HepG2 (cell line): ENCODE measurements around the gene RPS19. TPM values are rescaled to one million over a fixed set of nuclear protein-coding genes. Genes with fewer than 3 reads are reported as not detected.
A peak's percentile ranks its signal among the peaks of the same experiment; 100 is the strongest.

Experiments
- EP300 ChIP-seq, 3 experiments: sonication (generic) in 1 of 3; formaldehyde crosslinking in 1 of 3; IDR thresholded peaks; 2 replicates each; pipeline versions ENCODE4 v1.5.1 to v1.6.1; 2011 to 2020; ENCODE audit warnings: low read depth in 2 of 3, low read length in 2 of 3, borderline replicate concordance in 1 of 3, improper control_type of control experiment in 1 of 3, mild to moderate bottlenecking in 1 of 3, missing genetic modification reagents in 1 of 3, moderate library complexity in 1 of 3
- ETV6 ChIP-seq: sonication (generic); formaldehyde crosslinking; conservative IDR thresholded peaks from 2 replicates; pipeline ENCODE4 v1.4.0; 2020; ENCODE audit warnings: missing genetic modification reagents
- HES4 ChIP-seq: sonication (generic); formaldehyde crosslinking; IDR thresholded peaks from 2 replicates; pipeline ENCODE4 v1.9.0; 2021; ENCODE audit warnings: mild to moderate bottlenecking, missing genetic modification reagents, borderline replicate concordance
- HNF1A ChIP-seq, 2 experiments: sonication (generic) in 1 of 2; formaldehyde crosslinking in 1 of 2; IDR thresholded peaks; 2 replicates each; pipeline versions ENCODE4 v1.4.0 to v1.6.1; 2016 to 2020; ENCODE audit warnings: borderline replicate concordance in 1 of 2, low read depth in 1 of 2, mild to moderate bottlenecking in 1 of 2, missing genetic modification reagents in 1 of 2
- KDM2A ChIP-seq: sonication (generic); formaldehyde crosslinking; IDR thresholded peaks from 2 replicates; pipeline ENCODE4 v1.4.0; 2020; ENCODE audit warnings: low read depth, missing genetic modification reagents, borderline replicate concordance
- NFYB ChIP-seq: sonication (generic); formaldehyde crosslinking; IDR thresholded peaks from 2 replicates; pipeline ENCODE4 v1.4.0; 2020; ENCODE audit warnings: missing genetic modification reagents
- NONO ChIP-seq, 2 experiments: fragments of 450-650 bp in 1 of 2; sonication (generic) in 1 of 2; formaldehyde crosslinking in 1 of 2; IDR thresholded peaks in 1 of 2; conservative IDR thresholded peaks in 1 of 2; 2 replicates each; pipeline versions ENCODE4 v1.6.1 to v1.8.0; 2017 to 2022; ENCODE audit warnings: mild to moderate bottlenecking in 1 of 2, missing genetic modification reagents in 1 of 2, moderate library complexity in 1 of 2
- REPIN1 ChIP-seq: sonication (generic); formaldehyde crosslinking; IDR thresholded peaks from 2 replicates; pipeline ENCODE4 v1.8.0; 2022; ENCODE audit warnings: missing genetic modification reagents, low read depth, mild to moderate bottlenecking, borderline replicate concordance
- SALL2 ChIP-seq: sonication (generic); formaldehyde crosslinking; IDR thresholded peaks from 2 replicates; pipeline ENCODE4 v1.8.1; 2023; ENCODE audit warnings: mild to moderate bottlenecking, missing genetic modification reagents, inconsistent platforms
- THAP8 ChIP-seq: sonication (generic); formaldehyde crosslinking; IDR thresholded peaks from 2 replicates; pipeline ENCODE4 v1.5.1; 2020; ENCODE audit warnings: missing genetic modification reagents, mild to moderate bottlenecking, borderline replicate concordance
- ZNF530 ChIP-seq: sonication (generic); formaldehyde crosslinking; IDR thresholded peaks from 2 replicates; pipeline ENCODE4 v1.5.0; 2020; ENCODE audit warnings: low read depth, mild to moderate bottlenecking, missing genetic modification reagents
- ZNF563 ChIP-seq: sonication (generic); formaldehyde crosslinking; IDR thresholded peaks from 2 replicates; pipeline ENCODE4 v1.8.0; 2022; ENCODE audit warnings: mild to moderate bottlenecking, moderate library complexity, missing genetic modification reagents
- ZNF574 ChIP-seq: sonication (generic); formaldehyde crosslinking; IDR thresholded peaks from 2 replicates; pipeline ENCODE4 v1.4.0; 2020; ENCODE audit warnings: missing genetic modification reagents
- ZNF720 ChIP-seq: sonication (generic); formaldehyde crosslinking; IDR thresholded peaks from 2 replicates; pipeline ENCODE4 v1.4.0; 2020; ENCODE audit warnings: missing genetic modification reagents
- polyA plus RNA-seq, 8 experiments: library from polyadenylated mRNA; depleted of rRNA in 3 of 8; stranded (reverse) in 7 of 8; unstranded in 1 of 8; fragments of >200 nt; fragmentation: Illumina TruSeq in 4 of 8; extraction: Trizol in 4 of 8; gene quantifications; 2 replicates each; pipeline versions ENCODE4 v1.2.1 to v1.2.3, GENCODE V29; 2011 to 2016; ENCODE audit warnings: low read depth in 4 of 8, missing spikeins in 1 of 8, mixed read lengths in 1 of 8; ENCODE audit not compliant: insufficient read depth in 1 of 8
- total RNA-seq, 5 experiments: library from RNA; depleted of rRNA; stranded (reverse); fragments of >200 nt; fragmentation: Illumina TruSeq; extraction: Trizol; gene quantifications; 2 replicates each; pipeline ENCODE4 v1.2.3, GENCODE V29; 2016; ENCODE audit warnings: low read depth in 1 of 5
- TF ChIP-seq, protein P1 (sequence below): IDR thresholded peaks from 2 replicates; pipeline ENCODE4 v1.6.1; 2012; ENCODE audit warnings: low read length, improper control_type of control experiment

RPS19 gene
- total and polyA plus RNA-seq, 2 of the 13 experiments (the other 11 are each of a cell fraction or from before 2014, with no cell fraction given): 1,983 to 4,758 TPM

DNA sequence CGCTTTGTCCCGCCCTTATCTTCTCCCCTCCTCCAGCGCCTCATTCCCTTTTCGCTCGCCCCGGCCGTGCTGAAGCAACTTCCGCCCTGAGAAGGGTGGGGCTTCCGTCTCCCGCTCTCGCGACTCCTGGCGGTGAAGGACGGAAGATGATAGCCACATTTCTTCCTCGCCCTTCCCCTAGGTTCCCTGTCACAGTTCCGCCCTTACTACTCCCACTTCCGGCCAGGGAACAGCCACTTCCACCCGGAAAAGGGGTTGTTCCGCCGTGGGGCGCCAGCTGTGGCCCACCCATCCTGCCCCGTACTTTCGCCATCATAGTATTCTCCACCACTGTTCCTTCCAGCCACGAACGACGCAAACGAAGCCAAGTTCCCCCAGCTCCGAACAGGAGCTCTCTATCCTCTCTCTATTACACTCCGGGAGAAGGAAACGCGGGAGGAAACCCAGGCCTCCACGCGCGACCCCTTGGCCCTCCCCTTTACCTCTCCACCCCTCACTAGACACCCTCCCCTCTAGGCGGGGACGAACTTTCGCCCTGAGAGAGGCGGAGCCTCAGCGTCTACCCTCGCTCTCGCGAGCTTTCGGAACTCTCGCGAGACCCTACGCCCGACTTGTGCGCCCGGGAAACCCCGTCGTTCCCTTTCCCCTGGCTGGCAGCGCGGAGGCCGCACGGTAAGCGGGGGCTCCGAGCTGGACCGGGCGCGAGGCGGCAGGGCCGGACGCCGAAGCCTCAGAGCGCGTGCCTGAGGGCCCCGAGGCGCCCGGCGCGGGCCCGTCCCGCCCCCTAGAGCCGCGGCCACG is at the start of gene RPS19 (continued):
- TF ChIP-seq, protein P1, sequence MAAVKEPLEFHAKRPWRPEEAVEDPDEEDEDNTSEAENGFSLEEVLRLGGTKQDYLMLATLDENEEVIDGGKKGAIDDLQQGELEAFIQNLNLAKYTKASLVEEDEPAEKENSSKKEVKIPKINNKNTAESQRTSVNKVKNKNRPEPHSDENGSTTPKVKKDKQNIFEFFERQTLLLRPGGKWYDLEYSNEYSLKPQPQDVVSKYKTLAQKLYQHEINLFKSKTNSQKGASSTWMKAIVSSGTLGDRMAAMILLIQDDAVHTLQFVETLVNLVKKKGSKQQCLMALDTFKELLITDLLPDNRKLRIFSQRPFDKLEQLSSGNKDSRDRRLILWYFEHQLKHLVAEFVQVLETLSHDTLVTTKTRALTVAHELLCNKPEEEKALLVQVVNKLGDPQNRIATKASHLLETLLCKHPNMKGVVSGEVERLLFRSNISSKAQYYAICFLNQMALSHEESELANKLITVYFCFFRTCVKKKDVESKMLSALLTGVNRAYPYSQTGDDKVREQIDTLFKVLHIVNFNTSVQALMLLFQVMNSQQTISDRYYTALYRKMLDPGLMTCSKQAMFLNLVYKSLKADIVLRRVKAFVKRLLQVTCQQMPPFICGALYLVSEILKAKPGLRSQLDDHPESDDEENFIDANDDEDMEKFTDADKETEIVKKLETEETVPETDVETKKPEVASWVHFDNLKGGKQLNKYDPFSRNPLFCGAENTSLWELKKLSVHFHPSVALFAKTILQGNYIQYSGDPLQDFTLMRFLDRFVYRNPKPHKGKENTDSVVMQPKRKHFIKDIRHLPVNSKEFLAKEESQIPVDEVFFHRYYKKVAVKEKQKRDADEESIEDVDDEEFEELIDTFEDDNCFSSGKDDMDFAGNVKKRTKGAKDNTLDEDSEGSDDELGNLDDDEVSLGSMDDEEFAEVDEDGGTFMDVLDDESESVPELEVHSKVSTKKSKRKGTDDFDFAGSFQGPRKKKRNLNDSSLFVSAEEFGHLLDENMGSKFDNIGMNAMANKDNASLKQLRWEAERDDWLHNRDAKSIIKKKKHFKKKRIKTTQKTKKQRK: no peak
- TF ChIP-seq ZNF574 (peak; percentile 98), HNF1A (IDR thresholded peaks at IDR 0.05; ENCODE audit: low read depth) (peak; percentile 45; the same call in 1 of the 2 replicates), HNF1A (CRISPR knock-in tag; IDR thresholded peaks at IDR 0.05; ENCODE audit: borderline replicate concordance) (peak; percentile 66), EP300 (IDR thresholded peaks at IDR 0.05; ENCODE audit: low read depth in 2 of 2, low read length in 2 of 2) (peak; percentile 24 to 28; a peak in 1 of 4 replicates), EP300 (CRISPR knock-in tag; IDR thresholded peaks at IDR 0.05; ENCODE audit: borderline replicate concordance) (no peak), ZNF720 (0 out of 2 replicates have a peak, but pooled peaks have one; percentile 20), HES4 (peak; percentile 69), NFYB (CRISPR knock-in tag) (peak; percentile 68), KDM2A (CRISPR knock-in tag) (peak; percentile 84; the same call in 1 of the 2 replicates), REPIN1 (CRISPR knock-in tag) (peak; percentile 86), NONO (IDR thresholded peaks at IDR 0.05) (no peak), NONO (CRISPR knock-in tag; conservative IDR thresholded peaks at IDR 0.05) (peak; percentile 63), THAP8 (no peak), ZNF563 (CRISPR knock-in tag) (no peak; the same call in none of the 2 replicates), ZNF530 (CRISPR knock-in tag) (no peak), SALL2 (CRISPR knock-in tag) (no peak; the same call in 1 of the 2 replicates), ETV6 (CRISPR knock-in tag) (peak; percentile 100)
